Globus pallidus (tissue), 1 donor: ENCODE measurements around the gene RMRP.

Source experiments
- DNase-seq: peaks from one replicate; pipeline ENCODE4 v3.0.0-alpha.2; 2015; ENCODE audit warnings: low spot score

RMRP gene

DNA sequence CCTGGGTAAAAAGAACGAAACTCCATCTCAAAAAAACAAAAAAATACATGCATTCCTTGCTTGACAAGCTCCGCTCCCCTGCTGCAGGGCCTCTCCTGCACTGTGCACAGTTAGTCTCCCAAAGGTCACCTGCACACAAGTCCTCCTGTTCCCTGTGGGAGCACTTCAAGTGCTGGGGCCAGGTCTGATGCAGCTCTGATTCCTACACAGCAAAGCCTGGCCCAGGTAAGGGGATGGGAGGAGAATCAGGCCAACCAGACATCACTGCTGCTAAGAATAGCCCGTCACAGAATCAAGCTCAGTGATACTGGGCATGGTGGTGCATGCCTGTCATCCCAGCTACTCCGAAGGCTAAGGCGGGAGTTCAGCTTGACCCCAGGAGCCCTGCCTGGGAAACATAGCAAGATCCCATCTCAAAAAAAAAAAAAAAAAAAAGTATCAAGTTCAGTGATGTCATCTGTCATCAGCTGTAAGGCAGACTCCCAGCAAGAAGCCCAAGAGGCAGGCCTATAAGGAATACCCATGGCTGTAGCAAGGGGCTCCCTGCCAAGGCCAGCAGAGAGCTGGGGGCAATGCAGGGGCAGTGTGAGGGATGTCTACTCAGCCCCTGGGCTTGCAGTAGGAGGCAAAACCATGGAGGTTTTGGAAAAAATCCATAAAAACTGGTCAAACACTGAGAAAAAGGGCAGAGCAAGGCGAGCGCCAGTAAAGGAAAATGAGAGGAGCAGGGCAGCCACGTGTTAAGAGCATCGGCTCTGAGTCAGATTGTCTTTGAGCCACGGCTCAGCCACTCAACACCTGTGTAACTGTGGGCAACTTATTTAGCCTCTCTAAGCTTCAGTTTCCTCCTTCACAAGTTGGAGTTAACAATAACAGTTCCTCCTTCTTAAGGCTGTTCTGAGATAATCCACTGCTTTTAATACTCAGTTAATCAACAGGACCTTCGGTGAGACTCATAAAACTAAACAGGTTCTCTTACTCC, 28.7 kb upstream of the RMRP start:
- no peak for DNase-seq

DNA sequence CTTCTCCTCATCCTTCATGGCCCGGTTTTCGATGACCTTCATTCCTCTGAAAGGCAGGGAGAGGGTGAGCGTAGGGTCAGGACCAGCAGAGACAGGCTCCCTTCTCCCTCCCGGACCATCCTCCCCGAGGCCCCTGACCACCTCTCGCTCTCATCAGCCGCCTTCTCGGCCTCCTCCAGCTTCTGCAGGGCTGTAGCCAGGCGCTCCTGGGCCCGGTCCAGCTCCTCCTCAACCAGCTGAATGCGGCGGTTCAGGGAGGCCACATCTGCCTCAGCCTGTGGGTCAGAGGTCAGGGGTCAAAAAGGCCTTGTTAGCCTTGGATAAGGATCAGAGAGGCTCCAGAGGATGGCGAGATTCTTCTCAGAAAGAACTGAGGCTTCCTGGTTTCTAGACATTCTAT, 27.7 kb upstream of the RMRP start:
- no peak for DNase-seq

DNA sequence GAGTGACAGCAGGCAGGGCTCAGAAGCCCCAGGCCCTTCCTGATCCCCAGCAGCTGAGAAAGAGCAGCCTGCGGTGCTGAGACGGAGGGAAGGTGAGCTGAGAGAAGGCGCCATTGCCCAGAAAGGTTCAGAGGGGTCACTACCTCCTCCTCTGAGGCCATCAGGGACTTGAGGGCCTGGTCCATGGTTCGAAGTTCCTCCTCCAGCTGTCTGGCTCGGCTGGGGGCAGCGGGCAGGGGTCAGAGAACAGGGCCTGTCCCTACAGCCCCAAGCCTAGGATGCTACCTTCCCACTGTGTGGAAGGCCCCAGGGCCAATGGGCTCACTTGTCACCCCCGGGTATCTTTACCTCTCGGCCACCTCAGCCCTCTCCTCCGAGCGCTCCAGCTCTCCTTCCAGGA, 27.1 kb upstream of the RMRP start:
- no peak for DNase-seq

DNA sequence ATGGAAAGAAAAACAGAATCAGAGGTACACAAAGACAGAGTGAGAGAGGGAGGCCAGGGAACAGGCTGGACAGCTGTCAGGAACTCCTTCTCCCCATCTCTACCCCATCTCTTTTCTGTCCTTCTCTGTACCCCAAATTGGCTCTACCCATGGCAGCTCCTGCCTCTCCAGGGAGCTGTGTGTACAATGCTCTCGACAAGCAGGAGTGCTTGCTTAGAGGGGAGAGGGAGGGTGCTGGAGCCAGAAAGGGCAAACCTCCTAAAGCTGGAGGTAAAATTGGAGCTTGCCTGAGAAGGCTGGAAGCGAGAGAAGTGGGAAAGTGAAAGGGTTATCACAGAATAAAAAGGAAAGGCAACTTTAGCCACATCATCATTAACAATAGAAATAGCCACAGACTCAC, 25.5 kb upstream of the RMRP start:
- no peak for DNase-seq

DNA sequence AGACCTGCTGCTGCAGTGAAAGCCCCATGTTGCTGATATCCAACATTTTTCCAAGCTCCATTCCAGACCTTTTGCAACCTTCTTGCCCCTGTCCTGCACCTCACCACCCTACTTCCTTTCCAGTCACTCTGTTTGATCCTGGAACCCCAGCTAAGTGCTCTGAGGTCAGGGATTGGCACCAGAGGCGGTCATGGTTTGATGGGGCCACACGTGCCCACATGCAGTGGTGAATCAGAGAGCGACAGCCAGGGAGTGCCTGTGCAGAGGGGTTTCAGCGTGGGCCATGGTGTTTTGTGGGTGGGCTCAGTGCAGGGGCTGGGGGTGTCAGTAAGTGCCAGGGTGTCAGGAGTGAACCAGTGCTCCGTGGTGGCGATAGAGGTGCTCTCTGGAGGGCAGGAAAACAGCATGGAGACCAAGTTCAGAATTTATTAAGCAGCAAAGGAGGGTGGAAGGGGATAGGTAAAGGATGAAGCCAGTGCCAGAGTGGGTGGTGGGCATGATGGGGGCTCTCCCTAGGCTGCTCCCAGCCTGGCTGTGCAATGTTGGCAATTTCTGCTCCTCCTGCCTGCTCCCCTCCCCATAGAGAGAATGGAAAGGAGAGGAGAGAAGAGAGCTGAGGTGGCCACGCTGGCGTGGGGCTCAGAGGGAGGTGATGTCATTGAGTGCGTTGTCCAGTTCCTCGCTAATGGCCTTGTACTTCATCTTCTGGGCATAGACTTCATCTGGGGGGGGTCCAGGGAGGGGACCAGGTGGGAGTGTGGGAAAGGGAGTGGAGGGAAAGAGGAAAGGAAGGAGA, 24.9 kb upstream of the RMRP start:
- DNase-seq: no peak

DNA sequence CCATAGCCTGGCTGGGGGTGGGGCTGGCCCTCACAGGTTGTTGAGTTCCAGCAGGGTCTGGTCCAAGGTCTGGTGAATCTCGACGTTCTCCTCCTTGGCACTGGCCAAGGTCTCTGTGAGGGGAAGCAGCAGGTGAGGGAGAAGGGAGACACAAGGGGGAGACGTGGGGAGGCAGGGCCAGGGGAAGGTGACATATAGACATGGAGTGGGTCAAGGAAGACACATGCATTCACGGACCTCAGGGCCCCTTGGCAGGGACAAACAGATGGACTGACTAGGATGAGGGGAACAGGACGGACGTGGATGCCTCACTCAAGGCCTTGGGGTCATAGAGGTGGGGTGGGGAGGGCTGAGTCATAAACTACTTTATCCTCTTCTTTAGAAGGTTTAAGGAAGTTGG, 24.2 kb upstream of the RMRP start:
- DNase-seq: no peak

DNA sequence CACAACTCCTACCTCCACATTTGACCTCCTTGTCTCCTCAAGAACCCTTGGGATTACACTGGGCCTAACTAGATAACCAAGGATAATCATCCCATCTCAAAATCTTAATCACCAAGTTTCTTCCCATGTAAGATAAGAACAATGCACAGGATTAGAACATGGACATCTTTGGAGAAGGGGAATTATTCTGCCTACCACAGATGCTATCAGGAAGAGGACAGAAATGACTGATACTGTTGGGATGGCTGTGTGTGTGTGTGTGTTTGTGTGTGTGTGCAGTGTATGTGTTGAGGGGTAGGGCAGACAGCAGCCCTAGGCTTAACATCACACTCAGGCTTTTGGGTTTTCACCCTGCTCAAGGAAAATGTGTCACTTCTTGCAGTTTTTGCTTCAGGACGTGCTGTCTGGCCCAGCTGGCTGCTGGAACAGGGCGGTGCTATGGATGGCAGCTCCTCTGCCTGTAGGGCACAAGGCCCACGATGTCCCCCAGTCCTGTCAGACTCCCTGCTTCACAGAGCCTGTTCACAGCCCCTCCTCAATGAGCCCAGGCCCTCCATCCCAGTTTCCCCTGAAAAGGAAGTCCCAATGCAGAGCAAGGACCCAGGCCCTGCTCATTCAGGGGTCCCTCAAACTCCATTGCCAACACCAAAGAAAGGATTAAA, 23.7 kb upstream of the RMRP start:
- DNase-seq: no peak

DNA sequence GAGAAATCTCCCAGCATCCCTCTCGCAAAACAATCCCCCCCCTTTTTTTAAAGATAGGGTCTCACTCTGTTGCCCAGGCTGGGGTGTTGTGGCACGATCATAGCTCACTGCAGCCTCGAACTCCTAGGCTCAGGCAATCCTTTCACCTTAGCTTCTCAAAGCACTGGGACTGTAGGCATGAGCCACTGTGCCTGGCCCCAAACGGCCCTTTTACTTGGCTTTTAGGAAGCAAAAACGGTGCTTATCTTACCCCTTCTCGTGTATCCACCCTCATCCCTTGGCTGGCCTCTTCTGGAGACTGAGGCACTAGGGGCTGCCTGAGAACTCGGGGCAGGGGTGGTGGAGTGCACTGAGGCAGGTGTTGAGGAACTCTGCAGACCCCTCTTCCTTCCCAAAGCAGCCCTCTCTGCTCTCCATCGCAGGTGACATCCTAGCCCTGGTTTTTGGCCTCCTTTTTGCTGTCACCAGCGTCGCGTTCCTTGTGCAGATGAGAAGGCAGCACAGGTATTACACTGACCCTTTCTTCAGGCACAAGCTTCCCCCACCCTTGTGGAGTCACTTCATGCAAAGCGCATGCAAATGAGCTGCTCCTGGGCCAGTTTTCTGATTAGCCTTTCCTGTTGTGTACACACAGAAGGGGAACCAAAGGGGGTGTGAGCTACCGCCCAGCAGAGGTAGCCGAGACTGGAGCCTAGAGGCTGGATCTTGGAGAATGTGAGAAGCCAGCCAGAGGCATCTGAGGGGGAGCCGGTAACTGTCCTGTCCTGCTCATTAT, 22.7 kb upstream of the RMRP start:
- no peak for DNase-seq

DNA sequence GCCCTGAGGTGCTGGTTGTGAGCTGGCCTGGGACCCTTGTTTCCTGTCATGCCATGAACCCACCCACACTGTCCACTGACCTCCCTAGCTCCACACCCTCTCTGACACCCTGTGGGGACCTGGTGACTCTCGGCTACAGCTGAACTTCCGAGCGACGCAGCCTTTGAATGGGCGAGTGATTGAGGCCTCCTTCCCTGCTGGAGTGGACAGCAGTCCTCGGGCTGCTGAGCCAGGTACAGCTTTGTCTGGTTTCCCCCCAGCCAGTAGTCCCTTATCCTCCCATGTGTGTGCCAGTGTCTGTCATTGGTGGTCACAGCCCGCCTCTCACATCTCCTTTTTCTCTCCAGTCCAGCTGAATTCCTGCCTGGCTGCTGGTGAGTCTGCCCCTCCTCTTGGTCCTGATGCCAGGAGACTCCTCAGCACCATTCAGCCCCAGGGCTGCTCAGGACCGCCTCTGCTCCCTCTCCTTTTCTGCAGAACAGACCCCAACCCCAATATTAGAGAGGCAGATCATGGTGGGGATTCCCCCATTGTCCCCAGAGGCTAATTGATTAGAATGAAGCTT, 22.0 kb upstream of the RMRP start:
- DNase-seq: no peak

DNA sequence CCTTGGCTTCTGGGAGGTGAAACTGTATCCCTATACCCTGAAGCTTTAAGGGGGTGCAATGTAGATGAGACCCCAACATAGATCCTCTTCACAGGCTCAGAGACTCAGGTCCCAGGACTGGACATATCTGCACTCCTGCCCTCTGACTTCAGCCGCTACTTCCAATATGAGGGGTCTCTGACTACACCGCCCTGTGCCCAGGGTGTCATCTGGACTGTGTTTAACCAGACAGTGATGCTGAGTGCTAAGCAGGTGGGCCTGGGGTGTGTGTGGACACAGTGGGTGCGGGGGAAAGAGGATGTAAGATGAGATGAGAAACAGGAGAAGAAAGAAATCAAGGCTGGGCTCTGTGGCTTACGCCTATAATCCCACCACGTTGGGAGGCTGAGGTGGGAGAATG, 21.3 kb upstream of the RMRP start:
- no peak for DNase-seq

DNA sequence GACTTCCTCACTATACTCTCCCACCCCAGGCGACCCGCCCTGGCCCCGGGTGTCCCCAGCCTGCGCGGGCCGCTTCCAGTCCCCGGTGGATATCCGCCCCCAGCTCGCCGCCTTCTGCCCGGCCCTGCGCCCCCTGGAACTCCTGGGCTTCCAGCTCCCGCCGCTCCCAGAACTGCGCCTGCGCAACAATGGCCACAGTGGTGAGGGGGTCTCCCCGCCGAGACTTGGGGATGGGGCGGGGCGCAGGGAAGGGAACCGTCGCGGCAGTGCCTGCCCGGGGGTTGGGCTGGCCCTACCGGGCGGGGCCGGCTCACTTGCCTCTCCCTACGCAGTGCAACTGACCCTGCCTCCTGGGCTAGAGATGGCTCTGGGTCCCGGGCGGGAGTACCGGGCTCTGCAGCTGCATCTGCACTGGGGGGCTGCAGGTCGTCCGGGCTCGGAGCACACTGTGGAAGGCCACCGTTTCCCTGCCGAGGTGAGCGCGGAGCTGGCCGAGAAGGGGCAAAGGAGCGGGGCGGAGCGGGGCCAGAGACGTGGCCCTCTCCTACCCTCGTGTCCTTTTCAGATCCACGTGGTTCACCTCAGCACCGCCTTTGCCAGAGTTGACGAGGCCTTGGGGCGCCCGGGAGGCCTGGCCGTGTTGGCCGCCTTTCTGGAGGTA, 18.0 kb upstream of the RMRP start:
- no peak for DNase-seq

DNA sequence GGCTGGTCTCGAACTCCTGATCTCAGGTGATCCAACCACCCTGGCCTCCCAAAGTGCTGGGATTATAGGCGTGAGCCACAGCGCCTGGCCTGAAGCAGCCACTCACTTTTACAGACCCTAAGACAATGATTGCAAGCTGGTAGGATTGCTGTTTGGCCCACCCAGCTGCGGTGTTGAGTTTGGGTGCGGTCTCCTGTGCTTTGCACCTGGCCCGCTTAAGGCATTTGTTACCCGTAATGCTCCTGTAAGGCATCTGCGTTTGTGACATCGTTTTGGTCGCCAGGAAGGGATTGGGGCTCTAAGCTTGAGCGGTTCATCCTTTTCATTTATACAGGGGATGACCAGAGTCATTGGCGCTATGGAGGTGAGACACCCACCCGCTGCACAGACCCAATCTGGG, 17.4 kb upstream of the RMRP start:
- no peak for DNase-seq

DNA sequence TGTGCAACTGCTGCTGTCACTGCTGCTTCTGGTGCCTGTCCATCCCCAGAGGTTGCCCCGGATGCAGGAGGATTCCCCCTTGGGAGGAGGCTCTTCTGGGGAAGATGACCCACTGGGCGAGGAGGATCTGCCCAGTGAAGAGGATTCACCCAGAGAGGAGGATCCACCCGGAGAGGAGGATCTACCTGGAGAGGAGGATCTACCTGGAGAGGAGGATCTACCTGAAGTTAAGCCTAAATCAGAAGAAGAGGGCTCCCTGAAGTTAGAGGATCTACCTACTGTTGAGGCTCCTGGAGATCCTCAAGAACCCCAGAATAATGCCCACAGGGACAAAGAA, 16.2 kb upstream of the RMRP start:
- DNase-seq: no peak

DNA sequence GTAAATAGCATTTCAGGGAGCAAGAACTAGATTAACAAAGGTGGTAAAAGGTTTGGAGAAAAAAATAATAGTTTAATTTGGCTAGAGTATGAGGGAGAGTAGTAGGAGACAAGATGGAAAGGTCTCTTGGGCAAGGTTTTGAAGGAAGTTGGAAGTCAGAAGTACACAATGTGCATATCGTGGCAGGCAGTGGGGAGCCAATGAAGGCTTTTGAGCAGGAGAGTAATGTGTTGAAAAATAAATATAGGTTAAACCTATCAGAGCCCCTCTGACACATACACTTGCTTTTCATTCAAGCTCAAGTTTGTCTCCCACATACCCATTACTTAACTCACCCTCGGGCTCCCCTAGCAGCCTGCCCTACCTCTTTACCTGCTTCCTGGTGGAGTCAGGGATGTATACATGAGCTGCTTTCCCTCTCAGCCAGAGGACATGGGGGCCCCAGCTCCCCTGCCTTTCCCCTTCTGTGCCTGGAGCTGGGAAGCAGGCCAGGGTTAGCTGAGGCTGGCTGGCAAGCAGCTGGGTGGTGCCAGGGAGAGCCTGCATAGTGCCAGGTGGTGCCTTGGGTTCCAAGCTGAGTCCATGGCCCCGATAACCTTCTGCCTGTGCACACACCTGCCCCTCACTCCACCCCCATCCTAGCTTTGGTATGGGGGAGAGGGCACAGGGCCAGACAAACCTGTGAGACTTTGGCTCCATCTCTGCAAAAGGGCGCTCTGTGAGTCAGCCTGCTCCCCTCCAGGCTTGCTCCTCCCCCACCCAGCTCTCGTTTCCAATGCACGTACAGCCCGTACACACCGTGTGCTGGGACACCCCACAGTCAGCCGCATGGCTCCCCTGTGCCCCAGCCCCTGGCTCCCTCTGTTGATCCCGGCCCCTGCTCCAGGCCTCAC, 15.6 kb upstream of the RMRP start, which contains the start of gene CA9:
Gene CA9 (plus strand): TSS at position 797 of the 893 bp plus-strand sequence. CDS start 32 bp downstream, at position 829.
- no peak for DNase-seq

DNA sequence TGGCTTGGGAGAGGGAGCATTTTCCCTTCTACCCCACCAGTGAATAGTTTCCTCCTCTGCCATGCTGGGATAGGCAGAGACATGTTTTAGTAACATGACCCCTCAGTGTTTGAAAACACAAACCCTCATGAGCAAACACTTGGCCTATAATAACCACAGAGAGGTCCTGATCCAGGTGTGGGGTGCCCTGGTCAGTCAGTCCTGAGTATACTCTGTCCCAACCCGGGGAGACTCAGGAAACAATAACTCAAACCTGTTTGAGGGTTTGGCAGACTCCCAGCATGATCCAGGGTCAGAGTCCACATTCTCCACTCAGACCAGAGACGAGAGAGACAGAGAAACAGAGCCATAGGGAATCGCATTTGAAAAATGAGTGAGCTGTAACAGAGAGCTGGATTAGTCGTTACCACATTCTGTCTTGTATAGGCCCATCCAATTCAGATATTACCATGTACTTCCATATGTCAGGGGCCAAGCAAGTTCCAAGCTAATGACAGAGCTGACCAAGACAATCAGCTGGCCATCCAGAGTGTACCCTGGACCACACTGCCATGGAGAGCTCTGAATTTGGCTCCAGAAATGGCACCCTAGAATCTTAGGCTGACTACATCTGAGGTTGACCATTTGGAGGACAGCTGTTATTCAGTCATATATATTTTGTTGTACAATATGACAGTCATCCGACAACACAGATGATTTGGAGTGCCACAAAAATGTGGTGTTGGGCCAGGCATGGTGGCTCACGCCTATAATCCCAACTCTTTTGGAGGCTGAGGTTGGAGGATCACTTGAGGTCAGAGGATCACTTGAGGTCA, 11.7 kb upstream of the RMRP start:
- no peak for DNase-seq

DNA sequence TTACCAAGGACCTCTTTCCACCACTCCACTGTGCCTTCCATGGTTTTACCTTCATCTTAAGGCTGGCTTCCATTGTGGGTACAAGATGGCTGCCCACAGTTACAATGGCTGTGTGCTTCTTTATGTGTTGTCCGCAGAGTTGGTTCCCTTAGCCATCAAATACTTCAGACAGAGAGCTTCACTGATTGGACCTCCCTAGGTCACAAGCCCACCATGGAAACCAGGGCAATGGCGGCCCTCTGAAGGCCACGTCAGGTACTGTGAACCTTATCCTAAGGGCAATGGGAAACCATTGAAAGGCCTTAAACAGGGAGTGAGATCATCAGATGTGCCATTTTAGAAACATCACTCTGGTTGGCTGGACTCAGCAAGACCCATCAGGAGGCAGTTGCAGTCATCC, 10.1 kb upstream of the RMRP start:
- DNase-seq: no peak

DNA sequence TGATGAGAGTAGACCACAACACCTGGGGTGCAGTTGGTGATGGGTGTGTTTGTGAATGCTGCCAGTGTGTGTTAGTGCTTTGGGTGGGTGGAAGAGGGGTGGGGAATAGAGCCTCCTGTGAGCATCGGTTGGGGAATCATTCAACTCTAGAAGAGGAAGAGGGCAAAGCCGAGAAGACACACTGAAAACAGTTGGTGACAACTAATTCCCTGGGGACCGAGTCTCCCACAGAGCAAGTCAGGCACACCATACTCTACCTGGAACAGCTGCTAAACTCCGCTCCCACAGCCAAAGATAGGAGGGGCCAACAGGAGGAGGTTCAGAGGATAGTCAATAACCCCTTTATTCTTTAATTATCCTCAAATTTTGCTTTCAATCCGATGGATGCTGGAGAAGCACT, 8.7 kb upstream of the RMRP start:
- DNase-seq: no peak

DNA sequence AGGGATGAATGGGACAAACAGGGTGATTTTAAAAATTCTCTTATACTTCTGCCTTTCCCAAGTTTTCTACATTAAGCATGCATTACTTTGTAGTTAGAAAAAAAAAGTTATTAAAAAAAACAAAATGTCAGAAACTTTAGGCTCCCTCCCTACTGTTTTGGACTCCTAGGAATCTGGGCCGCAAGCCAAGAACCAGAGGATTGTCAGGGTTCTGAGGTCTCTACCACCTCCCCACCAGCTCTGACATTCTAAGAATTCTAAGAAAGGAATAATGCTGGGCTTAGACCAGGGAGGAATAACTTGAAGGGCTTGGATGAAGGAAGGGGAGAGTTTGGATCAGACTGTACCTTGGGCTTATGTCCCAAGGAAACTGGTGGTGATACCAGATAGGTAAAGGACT, 8.2 kb upstream of the RMRP start:
- DNase-seq: no peak

DNA sequence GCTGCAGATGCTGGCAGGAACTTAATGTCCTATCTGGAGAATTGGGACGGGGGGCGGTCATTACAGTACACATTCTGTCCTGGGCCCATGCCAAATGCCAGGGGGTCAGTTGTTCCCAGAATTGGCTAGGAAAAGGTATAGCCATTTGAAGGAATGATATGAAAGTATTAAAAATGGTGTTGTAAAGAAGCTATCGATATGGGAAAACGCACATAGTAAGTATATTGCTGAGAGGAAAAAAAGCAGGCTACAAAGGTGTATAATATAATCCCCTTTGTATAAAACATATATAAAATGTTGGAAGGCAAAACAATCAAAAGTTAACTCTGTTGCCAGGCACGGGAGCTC, 7.6 kb upstream of the RMRP start:
- no peak for DNase-seq
